Karpas-422 (cell line): Measurements from ENCODE around the gene ALKBH1. TPM values are rescaled to one million over a fixed set of nuclear protein-coding genes. Genes with fewer than 3 reads are reported as not detected.
A peak's percentile ranks its signal among the peaks of the same experiment; 100 is the strongest.
"Not testable (repeated sequence)": the region's sequence is repeated elsewhere in the genome, so short reads cannot be mapped to it uniquely, and the experiment has no call there.

ENCODE experiments used
- DNase-seq: peaks from one replicate; pipeline ENCODE4 v3.0.0-alpha.2; 2015
- H2AFZ ChIP-seq: fragments of 200-600 bp; sonication (generic); 2 replicates; pipeline ENCODE4 v1.6.1; 2014; ENCODE audit warnings: antibody characterized with exemption, low read length, mixed read lengths
- H3K27ac ChIP-seq: fragments of 200-600 bp; sonication (generic); 2 replicates; pipeline ENCODE4 v1.5.1; 2014; ENCODE audit warnings: mild to moderate bottlenecking, low read length, moderate library complexity
- H3K27me3 ChIP-seq: fragments of 200-600 bp; sonication (generic); 2 replicates; pipeline ENCODE4 v1.6.1; 2014; ENCODE audit warnings: low read length, mixed read lengths
- H3K36me3 ChIP-seq: fragments of 200-600 bp; sonication (generic); 2 replicates; pipeline ENCODE4 v1.6.1; 2014; ENCODE audit warnings: low read length, mixed read lengths; ENCODE audit not compliant: insufficient read depth
- H3K4me1 ChIP-seq: fragments of 200-600 bp; sonication (generic); 2 replicates; pipeline ENCODE4 v1.6.1; 2014; ENCODE audit warnings: mild to moderate bottlenecking, low read length, mixed read lengths
- H3K4me2 ChIP-seq: fragments of 200-600 bp; sonication (generic); 2 replicates; pipeline ENCODE4 v1.6.1; 2014; ENCODE audit warnings: low read length, low read depth, mild to moderate bottlenecking; ENCODE audit not compliant: poor library complexity, severe bottlenecking
- H3K4me3 ChIP-seq: fragments of 200-600 bp; sonication (generic); 2 replicates; pipeline ENCODE4 v1.5.1; 2014; ENCODE audit warnings: mild to moderate bottlenecking, antibody characterized with exemption, low read length, mixed read lengths
- H3K79me2 ChIP-seq: fragments of 200-600 bp; sonication (generic); 2 replicates; pipeline ENCODE4 v1.6.1; 2014; ENCODE audit warnings: mild to moderate bottlenecking, low read length, mixed read lengths
- H3K9ac ChIP-seq: fragments of 200-600 bp; sonication (generic); 2 replicates; pipeline ENCODE4 v1.6.0; 2014; ENCODE audit warnings: low read length
- H3K9me2 ChIP-seq: fragments of 200-600 bp; sonication (generic), shearing (Covaris generic); replicated peaks from 2 replicates; pipeline ENCODE4 v1.6.0; 2014; ENCODE audit warnings: mild to moderate bottlenecking, low read length, moderate library complexity; ENCODE audit not compliant: insufficient read depth
- H3K9me3 ChIP-seq: fragments of 300-700, 200-600 bp; sonication (generic); 2 replicates; pipeline ENCODE4 v1.6.1; 2014; ENCODE audit warnings: low read length, mixed read lengths
- H4K20me1 ChIP-seq: fragments of 200-600 bp; sonication (generic); 2 replicates; pipeline ENCODE4 v1.6.1; 2014; ENCODE audit warnings: mild to moderate bottlenecking, antibody characterized with exemption, low read length, low read depth; ENCODE audit not compliant: insufficient read depth
- total RNA-seq: library from RNA; depleted of rRNA; stranded (reverse); fragments of >200 nt; shearing (Covaris generic); gene quantifications from 2 replicates; pipeline ENCODE4 v1.2.3, GENCODE V29; 2014; ENCODE audit warnings: low replicate concordance; rRNA removed

ALKBH1 gene
- total RNA-seq = 13.5 and 17.1 TPM in 2 replicates

GRCh38 chr14:77707724-77708408, at the start of gene ALKBH1, which contains the start of gene SLIRP:
Gene ALKBH1 (minus strand): TSS chr14:77708023. CDS start chr14:77708004, 19 bp downstream.
Gene SLIRP (plus strand): TSS chr14:77708103. CDS start chr14:77708112, 9 bp downstream.
- Histone ChIP-seq H3K4me1 (peaks cover 29% of the 10 kb centered on the region), H3K4me3 (peak within 1 kb of the TSS; percentile 82), H4K20me1 (peaks cover 32% of the 10 kb centered on the region), H3K9me2 (no peaks in the 10 kb centered on the region), H2AFZ (peak within 1 kb of the TSS; percentile 46; the same call in 1 of the 2 replicates), H3K79me2 (peaks cover 84% of the 10 kb centered on the region), H3K4me2 (peak within 1 kb of the TSS; percentile 83), H3K27ac (peak within 1 kb of the TSS; percentile 63), H3K36me3 (peaks cover 39% of the 10 kb centered on the region), H3K27me3 (no peaks in the 10 kb centered on the region), H3K9ac (peak within 1 kb of the TSS; percentile 82), H3K9me3 (no peaks in the 10 kb centered on the region)
- DNase-seq = peak; percentile 98

- H3K27ac ChIP-seq = no peak overlapping the region
- no peaks in the 10 kb centered on the region for H3K4me1 ChIP-seq
- no peak overlapping the region for H3K4me3 ChIP-seq
- no peak for DNase-seq
- H3K36me3 ChIP-seq = peaks cover 54% of the 10 kb centered on the region
- peaks cover 83% of the 10 kb centered on the region for H3K79me2 ChIP-seq
- H3K4me2 ChIP-seq = no peak overlapping the region
- peaks cover 9% of the 10 kb centered on the region; the same call in 1 of the 2 replicates for H4K20me1 ChIP-seq
- H3K27me3 ChIP-seq = no peaks in the 10 kb centered on the region
- no peaks in the 10 kb centered on the region for H3K9me2 ChIP-seq
- H2AFZ ChIP-seq = no peak overlapping the region
- H3K9me3 ChIP-seq = no peaks in the 10 kb centered on the region
- no peak overlapping the region for H3K9ac ChIP-seq
Measured at GRCh38 chr14:77752799-77753516, 45.1 kb upstream of the ALKBH1 start.

DNA sequence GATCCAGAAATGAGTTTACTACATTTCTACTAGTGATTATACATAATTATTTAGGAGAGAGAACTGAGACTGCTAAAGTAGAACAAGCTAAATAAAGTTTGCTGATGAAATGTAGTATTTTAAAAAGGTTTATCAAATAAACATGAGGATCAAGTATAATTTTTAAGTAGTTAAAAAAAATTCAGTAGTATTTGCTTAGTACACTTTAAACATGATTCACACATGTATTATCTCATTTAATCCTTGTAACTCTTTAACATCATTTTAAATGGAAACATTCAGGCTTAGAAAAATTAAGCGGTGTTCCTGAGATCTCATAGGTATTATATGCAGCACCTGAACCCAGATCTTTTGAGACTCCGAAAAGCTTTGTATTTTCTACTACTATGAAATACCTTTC, 44.4 kb upstream of the ALKBH1 start:
- no peak overlapping the region for H3K4me3 ChIP-seq
- H3K9me2 ChIP-seq = no peaks in the 10 kb centered on the region
- H3K4me2 ChIP-seq = no peak overlapping the region
- H3K9me3 ChIP-seq = no peaks in the 10 kb centered on the region
- H2AFZ ChIP-seq = no peak overlapping the region
- peaks cover 76% of the 10 kb centered on the region for H3K79me2 ChIP-seq
- peaks cover 9% of the 10 kb centered on the region; the same call in 1 of the 2 replicates for H4K20me1 ChIP-seq
- H3K4me1 ChIP-seq = no peaks in the 10 kb centered on the region
- no peak for DNase-seq
- H3K27ac ChIP-seq = no peak overlapping the region
- no peak overlapping the region for H3K9ac ChIP-seq
- H3K36me3 ChIP-seq = peaks cover 53% of the 10 kb centered on the region
- H3K27me3 ChIP-seq = no peaks in the 10 kb centered on the region

DNA sequence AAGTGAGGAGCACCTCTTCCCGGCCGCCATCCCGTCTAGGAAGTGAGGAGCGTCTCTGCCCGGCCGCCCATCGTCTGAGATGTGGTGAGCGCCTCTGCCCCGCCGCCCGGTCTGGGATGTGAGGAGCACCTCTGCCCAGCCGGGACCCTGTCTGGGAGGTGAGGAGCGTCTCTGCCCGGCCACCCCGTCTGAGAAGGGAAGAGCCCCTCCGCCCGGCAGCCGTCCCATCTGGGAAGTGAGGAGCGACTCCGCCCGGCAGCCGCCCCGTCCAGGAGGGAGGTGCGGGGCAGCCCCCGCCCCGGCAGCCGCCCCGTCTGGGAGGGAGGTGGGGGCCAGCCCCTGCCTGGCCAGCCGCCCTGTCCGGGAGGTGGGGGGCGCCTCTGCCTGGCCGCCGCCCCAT, 39.6 kb upstream of the ALKBH1 start:
- DNase-seq, H3K4me3 ChIP-seq, H3K9me3 ChIP-seq, H3K9me2 ChIP-seq, H3K9ac ChIP-seq, H3K27me3 ChIP-seq, H3K4me2 ChIP-seq, H4K20me1 ChIP-seq, H2AFZ ChIP-seq, H3K4me1 ChIP-seq, H3K27ac ChIP-seq: not testable (repeated sequence)
- Histone ChIP-seq H3K79me2 (peaks cover 64% of the 10 kb centered on the region), H3K36me3 (peaks cover 47% of the 10 kb centered on the region)

GRCh38 chr14:77746064-77746702, 38.4 kb upstream of the ALKBH1 start:
- Histone ChIP-seq H3K27ac (no peak overlapping the region), H3K9me3 (no peaks in the 10 kb centered on the region), H3K4me3 (no peak overlapping the region), H3K27me3 (no peaks in the 10 kb centered on the region), H3K9me2 (no peaks in the 10 kb centered on the region), H2AFZ (no peak overlapping the region), H3K9ac (no peak overlapping the region), H3K4me1 (no peaks in the 10 kb centered on the region), H3K4me2 (no peak overlapping the region), H3K79me2 (peaks cover 63% of the 10 kb centered on the region), H4K20me1 (peaks cover 3% of the 10 kb centered on the region; the same call in 1 of the 2 replicates), H3K36me3 (peaks cover 43% of the 10 kb centered on the region)
- no peak for DNase-seq

DNA sequence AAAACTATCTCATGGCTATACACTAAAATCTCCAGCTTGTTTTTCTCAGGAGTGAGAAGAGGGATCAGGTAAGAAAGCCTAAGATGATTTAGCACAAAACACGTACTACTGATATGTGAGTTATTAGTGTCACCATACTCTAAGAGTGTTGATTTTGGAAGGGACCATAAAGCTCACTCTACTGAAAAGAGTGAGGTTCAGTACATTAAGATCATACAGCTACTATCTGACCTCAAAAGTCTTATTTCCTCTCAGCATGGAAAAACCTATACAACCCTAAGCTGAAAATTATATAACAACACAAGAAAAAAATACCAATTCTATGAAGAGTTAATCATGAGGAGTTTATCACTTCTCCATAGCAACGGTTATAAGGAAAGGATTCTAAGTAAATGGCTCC, 33.6 kb upstream of the ALKBH1 start:
- Histone ChIP-seq H3K4me2 (no peak overlapping the region), H3K9ac (no peak overlapping the region), H3K79me2 (peaks cover 66% of the 10 kb centered on the region)

GRCh38 chr14:77738559-77739250, 30.9 kb upstream of the ALKBH1 start:
- no peak for DNase-seq
- Histone ChIP-seq H3K4me1 (no peaks in the 10 kb centered on the region), H3K79me2 (peaks cover 57% of the 10 kb centered on the region), H3K4me2 (no peak overlapping the region), H3K9me3 (no peaks in the 10 kb centered on the region), H3K27me3 (no peaks in the 10 kb centered on the region), H3K36me3 (peaks cover 63% of the 10 kb centered on the region), H3K4me3 (no peak overlapping the region), H3K9me2 (no peaks in the 10 kb centered on the region), H2AFZ (no peak overlapping the region), H3K9ac (no peak overlapping the region), H4K20me1 (peaks cover 5% of the 10 kb centered on the region; the same call in 1 of the 2 replicates), H3K27ac (no peak overlapping the region)

More for the DNA sequence above, 33.6 kb upstream of the ALKBH1 start:
- no peak overlapping the region for H3K27ac ChIP-seq
- peaks cover 44% of the 10 kb centered on the region for H3K36me3 ChIP-seq
- H3K9me2 ChIP-seq = no peaks in the 10 kb centered on the region
- H3K27me3 ChIP-seq = no peaks in the 10 kb centered on the region
- DNase-seq = no peak
- H3K4me3 ChIP-seq = no peak overlapping the region
- H4K20me1 ChIP-seq = peaks cover 6% of the 10 kb centered on the region; the same call in 1 of the 2 replicates
- H3K9me3 ChIP-seq = no peaks in the 10 kb centered on the region
- H3K4me1 ChIP-seq = no peaks in the 10 kb centered on the region
- no peak overlapping the region for H2AFZ ChIP-seq
